ENCODE data around the gene HHEX.
A peak's percentile ranks its signal among the peaks of the same experiment; 100 is the strongest.

The HHEX gene

DNA sequence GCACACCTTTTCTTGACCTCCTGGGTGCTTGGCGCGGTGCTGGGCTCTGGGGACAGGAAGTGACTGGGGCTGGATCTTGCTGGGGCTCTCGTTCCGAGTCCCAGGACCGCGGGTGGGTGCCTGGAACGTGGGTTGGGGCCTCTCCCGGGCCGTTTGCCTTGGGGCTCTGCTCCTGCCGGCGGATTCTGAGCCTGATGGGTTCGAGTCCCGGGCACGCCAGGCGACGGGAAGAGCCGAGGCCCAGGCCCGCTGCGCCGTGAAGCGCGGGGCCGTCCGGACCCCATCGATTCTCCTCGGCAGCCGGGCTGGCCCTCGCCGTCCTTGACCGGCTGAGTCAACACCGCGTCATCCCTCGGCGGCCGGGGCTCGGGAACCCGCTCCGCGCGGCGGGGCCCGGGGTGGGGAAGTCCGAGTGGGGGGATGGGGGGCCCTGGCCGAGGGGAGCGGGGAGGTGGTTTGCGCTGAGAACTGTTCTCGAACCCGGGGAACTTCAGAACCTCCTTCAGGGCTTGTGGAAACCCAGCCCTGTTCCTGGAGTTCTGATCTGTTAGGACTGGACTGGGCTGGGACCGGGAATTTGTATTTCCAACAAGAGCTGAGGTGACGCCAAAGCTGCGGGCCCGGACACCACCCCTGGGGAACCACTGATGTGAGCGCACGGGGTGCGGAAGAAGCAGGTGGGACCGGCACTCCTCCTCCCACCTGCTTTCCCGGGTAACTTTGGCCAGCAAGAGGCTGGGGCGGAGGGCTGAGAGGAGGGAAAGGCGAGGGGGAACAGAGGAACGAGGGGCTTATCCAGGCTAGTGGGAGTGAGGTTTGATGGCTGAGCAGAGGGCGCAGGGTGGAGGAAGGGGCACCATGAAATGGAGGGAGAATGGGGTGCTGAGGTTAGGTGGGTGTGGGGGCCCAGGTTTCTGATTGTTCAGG, 6.2 kb downstream of the HHEX start:
- DNase-seq: no peak

DNA sequence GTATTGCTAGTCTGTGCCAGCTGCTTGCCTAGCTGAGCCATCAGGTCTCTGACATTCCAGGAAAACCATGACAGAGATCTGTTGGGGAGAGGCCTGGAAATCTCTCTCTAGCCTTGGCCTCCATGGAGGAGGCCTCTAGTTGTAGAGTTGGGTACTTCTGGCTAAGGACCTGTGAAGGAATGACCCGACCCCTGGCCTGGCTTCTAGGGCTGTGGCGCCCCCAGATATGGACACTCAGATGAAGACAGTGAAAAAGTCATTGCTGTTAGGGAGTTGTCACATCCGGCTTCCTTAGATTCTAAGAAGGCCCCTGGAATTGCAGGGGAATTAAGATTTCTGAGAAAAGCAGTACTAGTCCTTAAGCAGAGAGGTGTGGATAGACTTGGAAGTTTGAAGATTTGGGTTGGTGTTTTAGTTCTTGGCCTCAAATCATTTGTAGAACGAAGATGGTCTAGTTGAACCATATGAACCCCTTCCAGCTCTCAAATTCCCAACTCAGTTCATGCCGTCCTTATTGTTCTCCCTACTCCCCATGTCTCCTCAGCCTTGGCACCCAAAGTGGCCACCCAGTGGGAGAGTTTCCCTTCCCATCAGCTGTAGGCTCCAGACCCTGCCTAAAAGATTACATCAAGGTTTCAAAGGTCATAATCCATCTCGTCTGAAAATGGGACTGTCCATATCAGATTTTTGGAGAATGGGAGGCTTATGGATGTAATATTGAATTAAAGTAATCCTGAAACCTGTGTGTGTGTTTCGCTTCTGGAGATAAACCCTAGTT, 7.0 kb downstream of the HHEX start:
- DNase-seq: no peak

GRCh38 chr10:92697663-92698511, 8.1 kb downstream of the HHEX start:
- DNase-seq: no peak

- DNase-seq: no peak
These were observed 9.4 kb downstream of the HHEX start for GRCh38 chr10:92699193-92699517.

GRCh38 chr10:92699518-92700381, 10.0 kb downstream of the HHEX start:
- peak; percentile 68 for DNase-seq

- DNase-seq: peak; percentile 46
These were observed 12.7 kb downstream of the HHEX start for GRCh38 chr10:92702301-92702916.

DNA sequence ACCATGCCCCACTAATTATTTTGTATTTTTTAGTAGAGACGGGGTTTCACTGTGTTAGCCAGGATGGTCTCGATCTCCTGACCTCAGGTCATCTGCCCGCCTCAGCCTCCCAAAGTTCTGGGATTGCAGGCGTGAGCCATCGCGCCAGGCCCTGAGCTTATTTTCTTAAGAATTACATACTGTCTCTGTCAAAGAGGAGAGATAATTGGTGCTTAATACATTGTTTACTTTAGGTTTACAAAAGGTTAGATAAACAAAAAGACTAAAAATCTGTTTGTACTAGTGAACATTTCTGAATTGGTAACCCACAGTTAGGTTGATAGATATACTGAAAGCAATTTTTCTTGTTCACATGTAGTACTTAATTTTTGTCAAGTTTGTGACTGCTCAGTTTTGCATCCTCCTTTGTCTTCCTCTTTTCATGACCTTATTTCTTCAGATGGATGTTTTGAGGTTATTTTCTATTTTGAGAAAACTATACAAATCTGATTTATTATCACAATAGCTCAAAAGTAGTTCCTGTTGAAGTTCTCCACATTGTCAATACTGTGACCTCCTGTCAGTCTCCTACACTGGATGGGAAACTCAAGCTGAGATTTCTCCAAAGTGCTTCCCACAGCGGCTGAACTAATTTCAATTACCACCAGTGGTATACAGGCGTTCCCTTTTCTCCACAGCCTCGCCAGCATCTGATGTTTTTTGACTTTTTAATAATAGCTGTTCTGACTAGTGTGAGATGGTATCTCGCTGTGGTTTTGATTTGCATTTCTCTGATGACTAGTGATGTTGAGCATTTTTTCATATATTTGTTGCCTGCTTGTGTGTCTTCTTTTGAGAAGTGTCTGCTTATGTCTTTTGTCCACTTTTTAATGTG, 22.5 kb downstream of the HHEX start:
- no peak for DNase-seq

DNA sequence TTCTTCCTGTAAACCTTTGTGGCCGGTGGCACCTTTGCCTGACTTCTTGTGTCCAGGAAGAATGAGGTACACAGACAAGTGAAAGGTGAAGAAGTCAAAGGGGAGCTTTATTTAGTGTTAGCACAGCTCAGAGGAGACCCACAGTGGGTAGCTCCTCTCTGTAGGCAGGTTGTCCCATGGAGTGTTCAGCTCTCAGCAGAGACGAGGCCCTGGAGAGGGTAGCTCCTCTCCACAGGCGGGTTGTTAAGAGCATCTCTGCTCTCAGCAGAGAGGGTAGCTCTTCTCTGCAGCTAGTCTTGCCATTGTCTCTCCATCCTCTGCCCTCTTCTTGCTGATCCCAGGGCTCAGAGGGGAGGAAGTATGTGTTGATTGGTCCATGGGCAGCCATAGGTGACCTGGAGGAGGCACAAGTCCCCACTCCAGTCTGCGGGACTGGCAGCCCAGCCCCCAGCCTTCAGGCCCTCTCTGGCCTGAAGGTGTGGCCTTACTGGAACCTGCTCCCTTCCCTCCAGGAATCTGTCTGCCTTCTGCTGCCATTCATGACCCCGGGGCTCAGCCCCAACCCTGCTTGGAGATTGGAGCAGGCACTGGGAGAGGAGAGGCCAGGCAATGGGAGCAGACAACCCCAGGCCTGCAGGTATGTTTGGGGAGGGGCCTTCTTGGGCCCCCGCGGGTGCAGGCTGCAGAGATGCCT, 24.5 kb downstream of the HHEX start:
- DNase-seq: no peak

- no peak for DNase-seq
These were observed 25.1 kb downstream of the HHEX start for GRCh38 chr10:92714872-92715271.

GRCh38 chr10:92719991-92720830, 30.5 kb downstream of the HHEX start:
- DNase-seq: no peak

GRCh38 chr10:92720831-92721165, 31.0 kb downstream of the HHEX start:
- DNase-seq: no peak

GRCh38 chr10:92722349-92722748, 32.6 kb downstream of the HHEX start:
- DNase-seq: no peak

DNA sequence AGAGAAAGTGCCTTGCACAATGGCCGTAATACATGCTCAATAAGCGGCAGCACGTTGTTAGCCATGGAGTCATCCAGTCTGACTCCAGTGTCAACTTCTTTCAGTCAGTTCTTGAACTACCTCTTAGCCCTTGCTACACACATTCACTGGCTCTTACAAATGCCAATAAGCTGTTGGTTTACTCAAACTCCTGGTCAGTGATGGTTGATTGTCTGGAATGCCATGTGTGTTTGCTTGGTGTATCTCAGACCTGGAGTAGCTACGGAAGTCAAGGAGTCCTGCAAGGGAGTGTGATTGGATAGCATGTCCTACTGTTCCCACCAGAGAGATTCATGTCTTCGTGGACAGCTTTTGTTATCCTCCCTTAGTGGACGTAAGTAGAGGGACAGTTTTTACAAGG, 37.4 kb downstream of the HHEX start:
- no peak for DNase-seq

- no peak for DNase-seq
These were observed 37.8 kb downstream of the HHEX start for GRCh38 chr10:92727550-92727949.

DNA sequence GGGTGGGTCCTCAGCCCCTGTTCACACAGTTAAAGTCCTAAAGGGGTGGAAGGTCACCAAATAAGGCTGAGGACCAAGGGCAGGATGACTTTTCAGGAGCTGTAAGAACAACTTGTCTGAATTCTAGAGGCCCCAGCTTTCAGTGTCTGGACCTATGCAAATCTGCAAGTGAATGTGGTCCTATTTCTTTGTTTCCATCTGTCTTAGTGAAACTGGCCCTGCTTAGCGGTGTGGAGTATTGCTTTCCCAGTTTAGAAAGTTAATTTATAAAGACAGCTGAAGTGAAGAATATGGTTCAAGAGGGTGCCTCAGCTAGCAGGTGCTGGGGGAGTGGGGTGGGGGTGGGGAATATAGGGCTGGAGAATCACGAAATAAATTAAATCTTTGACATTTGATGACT, 40.1 kb downstream of the HHEX start:
- DNase-seq: no peak

DNA sequence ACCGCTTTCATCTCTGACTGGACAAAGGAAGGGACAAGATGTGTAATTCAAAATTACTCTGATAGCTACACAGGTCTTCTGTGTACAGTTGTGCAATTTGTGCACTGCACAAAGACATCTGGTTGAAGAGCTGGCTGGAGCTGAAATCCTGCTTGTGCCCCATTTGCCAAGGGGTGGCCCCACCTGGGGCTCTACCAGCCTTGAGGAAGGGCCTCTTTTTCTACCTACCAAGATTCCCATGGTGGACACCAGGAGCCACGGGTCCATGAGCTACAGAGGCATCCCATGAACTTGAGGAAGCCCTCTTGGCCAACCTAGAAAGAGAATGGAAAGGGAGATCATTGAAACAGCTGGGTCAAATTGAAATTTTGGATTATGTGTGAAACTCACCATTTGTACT, 43.2 kb downstream of the HHEX start:
- DNase-seq: no peak

GRCh38 chr10:92734301-92734700, 44.5 kb downstream of the HHEX start:
- peak; percentile 78 for DNase-seq

DNA sequence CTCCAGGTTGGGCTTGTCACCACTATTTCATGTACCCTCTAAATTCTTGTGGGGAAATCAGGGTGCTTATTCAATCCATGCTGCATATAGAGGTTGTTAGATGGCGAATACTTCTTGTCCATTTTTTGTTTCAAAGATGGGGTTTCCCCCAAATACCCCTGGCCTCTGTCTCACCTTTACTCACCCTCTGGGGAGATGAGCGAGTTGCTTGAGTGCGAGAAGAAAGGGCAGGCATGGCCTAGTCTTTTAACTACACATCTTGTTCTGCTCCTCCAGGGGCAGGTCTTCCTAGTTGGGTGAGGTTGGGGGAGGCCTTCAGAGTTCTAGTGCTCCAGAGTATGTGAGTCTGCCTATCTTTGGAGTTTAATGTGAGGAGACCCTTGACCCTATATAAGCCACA, 46.2 kb downstream of the HHEX start:
- DNase-seq: no peak

DNA sequence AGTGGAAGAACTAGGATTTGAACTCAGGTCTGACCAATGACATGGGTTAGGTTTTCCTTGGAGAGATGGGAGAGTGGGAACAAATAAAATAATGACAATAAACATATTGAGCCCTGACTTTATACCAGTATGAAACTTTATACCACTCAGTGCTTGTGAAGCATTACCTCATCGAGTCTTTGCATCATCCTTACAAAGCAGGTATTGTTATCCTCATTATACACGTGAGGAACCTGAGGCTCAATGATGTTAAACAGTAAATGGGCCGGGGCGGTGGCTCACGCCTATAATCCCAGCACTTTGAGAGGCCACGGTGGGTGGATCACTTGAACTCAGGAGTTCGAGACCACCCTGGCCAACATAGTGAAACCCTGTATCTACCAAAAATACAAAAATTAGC, 47.7 kb downstream of the HHEX start:
- DNase-seq: no peak

Measured in hematopoietic multipotent progenitor cell treated with erythropoietin and hydrocortisone succinate and interleukin-3 and kit ligand, for 8 days (in vitro differentiated cells).